ENCODE results near the gene OR1M1.

OR1M1 gene

GRCh38 chr19:9073806-9074205 is 13.1 kb upstream of the OR1M1 start:
- Histone ChIP-seq H3K4me3 (ENCODE audit: low read depth in 1 of 5, low read length in 5 of 5) (no peak overlapping the region), H3K9me3 (ENCODE audit: control insufficient read depth in 5 of 5, low read length in 5 of 5) (no peaks in the 10 kb centered on the region), H3K36me3 (ENCODE audit: control insufficient read depth in 5 of 5, insufficient read depth in 5 of 5, low read length in 5 of 5) (no peaks in the 10 kb centered on the region), H3K9ac (ENCODE audit: low read length in 5 of 5) (no peak overlapping the region), H3K4me1 (ENCODE audit: control insufficient read depth in 5 of 5, insufficient read depth in 5 of 5, low read length in 5 of 5) (peaks cover 0 to 4% (median 0%) of the 10 kb centered on the region in 5 donors), H3K27ac (ENCODE audit: low read depth, low read length) (no peak overlapping the region), H3K27me3 (ENCODE audit: control insufficient read depth in 5 of 5, insufficient read depth in 4 of 5, low read length in 5 of 5) (no peaks in the 10 kb centered on the region)

GRCh38 chr19:9075064-9075949 is 11.6 kb upstream of the OR1M1 start:
- H3K4me3 ChIP-seq (ENCODE audit: low read depth in 1 of 5, low read length in 5 of 5): peak overlapping the region in 2 of 5 donors; percentile 13 to 22
- no peaks in the 10 kb centered on the region for H3K36me3 ChIP-seq (ENCODE audit: control insufficient read depth in 5 of 5, insufficient read depth in 5 of 5, low read length in 5 of 5)
- no peak overlapping the region for H3K9ac ChIP-seq (ENCODE audit: low read length in 5 of 5)
- H3K4me1 ChIP-seq (ENCODE audit: control insufficient read depth in 5 of 5, insufficient read depth in 5 of 5, low read length in 5 of 5): peaks cover 0 to 4% (median 0%) of the 10 kb centered on the region in 5 donors
- H3K27ac ChIP-seq (ENCODE audit: low read depth, low read length): no peak overlapping the region
- H3K27me3 ChIP-seq (ENCODE audit: control insufficient read depth in 5 of 5, insufficient read depth in 4 of 5, low read length in 5 of 5): no peaks in the 10 kb centered on the region
- H3K9me3 ChIP-seq (ENCODE audit: control insufficient read depth in 5 of 5, low read length in 5 of 5): no peaks in the 10 kb centered on the region

GRCh38 chr19:9076901-9077300 is 10.0 kb upstream of the OR1M1 start:
- Histone ChIP-seq H3K9me3 (ENCODE audit: control insufficient read depth in 5 of 5, low read length in 5 of 5) (no peaks in the 10 kb centered on the region), H3K36me3 (ENCODE audit: control insufficient read depth in 5 of 5, insufficient read depth in 5 of 5, low read length in 5 of 5) (no peaks in the 10 kb centered on the region), H3K27me3 (ENCODE audit: control insufficient read depth in 5 of 5, insufficient read depth in 4 of 5, low read length in 5 of 5) (no peaks in the 10 kb centered on the region), H3K9ac (ENCODE audit: low read length in 5 of 5) (no peak overlapping the region), H3K4me3 (ENCODE audit: low read depth in 1 of 5, low read length in 5 of 5) (no peak overlapping the region), H3K4me1 (ENCODE audit: control insufficient read depth in 5 of 5, insufficient read depth in 5 of 5, low read length in 5 of 5) (peaks cover 0 to 4% (median 0%) of the 10 kb centered on the region in 5 donors), H3K27ac (ENCODE audit: low read depth, low read length) (no peak overlapping the region)

GRCh38 chr19:9078651-9079050 is 8.2 kb upstream of the OR1M1 start:
- Histone ChIP-seq H3K27me3 (ENCODE audit: control insufficient read depth in 5 of 5, insufficient read depth in 4 of 5, low read length in 5 of 5) (no peaks in the 10 kb centered on the region), H3K27ac (ENCODE audit: low read depth, low read length) (no peak overlapping the region), H3K36me3 (ENCODE audit: control insufficient read depth in 5 of 5, insufficient read depth in 5 of 5, low read length in 5 of 5) (no peaks in the 10 kb centered on the region)

GRCh38 chr19:9107375-9107774 is 20.5 kb downstream of the OR1M1 start, which contains the start of gene OR7G2:
Gene OR7G2, minus strand, starts transcription at chr19:9107475. Its CDS starts 4,232 bp downstream, at chr19:9103243.
- Histone ChIP-seq H3K36me3 (ENCODE audit: control insufficient read depth in 5 of 5, insufficient read depth in 5 of 5, low read length in 5 of 5) (no peaks in the 10 kb centered on the region), H3K27ac (ENCODE audit: low read depth, low read length) (no peak within 1 kb of the TSS), H3K27me3 (ENCODE audit: control insufficient read depth in 5 of 5, insufficient read depth in 4 of 5, low read length in 5 of 5) (peaks cover 0 to 6% (median 0%) of the 10 kb centered on the region in 5 donors), H3K4me1 (ENCODE audit: control insufficient read depth in 5 of 5, insufficient read depth in 5 of 5, low read length in 5 of 5) (no peaks in the 10 kb centered on the region), H3K9ac (ENCODE audit: low read length in 5 of 5) (no peak within 1 kb of the TSS), H3K4me3 (ENCODE audit: low read depth in 1 of 5, low read length in 5 of 5) (no peak within 1 kb of the TSS), H3K9me3 (ENCODE audit: control insufficient read depth in 5 of 5, low read length in 5 of 5) (no peaks in the 10 kb centered on the region)

More at GRCh38 chr19:9078651-9079050, 8.2 kb upstream of the OR1M1 start:
- no peaks in the 10 kb centered on the region for H3K9me3 ChIP-seq (ENCODE audit: control insufficient read depth in 5 of 5, low read length in 5 of 5)
- peaks cover 0 to 4% (median 0%) of the 10 kb centered on the region in 5 donors for H3K4me1 ChIP-seq (ENCODE audit: control insufficient read depth in 5 of 5, insufficient read depth in 5 of 5, low read length in 5 of 5)
- H3K9ac ChIP-seq (ENCODE audit: low read length in 5 of 5): no peak overlapping the region
- no peak overlapping the region for H3K4me3 ChIP-seq (ENCODE audit: low read depth in 1 of 5, low read length in 5 of 5)

GRCh38 chr19:9109959-9110358 is 23.1 kb downstream of the OR1M1 start:
- H3K4me3 ChIP-seq (ENCODE audit: low read depth in 1 of 5, low read length in 5 of 5): no peak overlapping the region
- H3K4me1 ChIP-seq (ENCODE audit: control insufficient read depth in 5 of 5, insufficient read depth in 5 of 5, low read length in 5 of 5): no peaks in the 10 kb centered on the region
- no peaks in the 10 kb centered on the region for H3K9me3 ChIP-seq (ENCODE audit: control insufficient read depth in 5 of 5, low read length in 5 of 5)
- H3K27ac ChIP-seq (ENCODE audit: low read depth, low read length): no peak overlapping the region
- no peaks in the 10 kb centered on the region for H3K36me3 ChIP-seq (ENCODE audit: control insufficient read depth in 5 of 5, insufficient read depth in 5 of 5, low read length in 5 of 5)
- peaks cover 0 to 3% (median 0%) of the 10 kb centered on the region in 5 donors for H3K27me3 ChIP-seq (ENCODE audit: control insufficient read depth in 5 of 5, insufficient read depth in 4 of 5, low read length in 5 of 5)
- no peak overlapping the region for H3K9ac ChIP-seq (ENCODE audit: low read length in 5 of 5)

GRCh38 chr19:9115307-9115813 is 28.5 kb downstream of the OR1M1 start, which contains the start of gene OR7G1:
Gene OR7G1, minus strand, starts transcription at chr19:9115763. Its CDS starts 0 bp downstream, at chr19:9115763.
- Histone ChIP-seq H3K9ac (ENCODE audit: low read length in 5 of 5) (no peak within 1 kb of the TSS), H3K36me3 (ENCODE audit: control insufficient read depth in 5 of 5, insufficient read depth in 5 of 5, low read length in 5 of 5) (no peaks in the 10 kb centered on the region), H3K27ac (ENCODE audit: low read depth, low read length) (no peak within 1 kb of the TSS), H3K9me3 (ENCODE audit: control insufficient read depth in 5 of 5, low read length in 5 of 5) (no peaks in the 10 kb centered on the region), H3K4me1 (ENCODE audit: control insufficient read depth in 5 of 5, insufficient read depth in 5 of 5, low read length in 5 of 5) (no peaks in the 10 kb centered on the region), H3K4me3 (ENCODE audit: low read depth in 1 of 5, low read length in 5 of 5) (no peak within 1 kb of the TSS), H3K27me3 (ENCODE audit: control insufficient read depth in 5 of 5, insufficient read depth in 4 of 5, low read length in 5 of 5) (peaks cover 0 to 4% (median 2%) of the 10 kb centered on the region in 5 donors)

- Histone ChIP-seq H3K27ac (ENCODE audit: low read depth, low read length) (no peak overlapping the region), H3K9me3 (ENCODE audit: control insufficient read depth in 5 of 5, low read length in 5 of 5) (no peaks in the 10 kb centered on the region), H3K4me3 (ENCODE audit: low read depth in 1 of 5, low read length in 5 of 5) (no peak overlapping the region), H3K9ac (ENCODE audit: low read length in 5 of 5) (no peak overlapping the region), H3K4me1 (ENCODE audit: control insufficient read depth in 5 of 5, insufficient read depth in 5 of 5, low read length in 5 of 5) (no peaks in the 10 kb centered on the region), H3K36me3 (ENCODE audit: control insufficient read depth in 5 of 5, insufficient read depth in 5 of 5, low read length in 5 of 5) (no peaks in the 10 kb centered on the region), H3K27me3 (ENCODE audit: control insufficient read depth in 5 of 5, insufficient read depth in 4 of 5, low read length in 5 of 5) (peaks cover 0 to 4% (median 2%) of the 10 kb centered on the region in 5 donors)
These were observed 29.7 kb downstream of the OR1M1 start for GRCh38 chr19:9116547-9116946.

- Histone ChIP-seq H3K9me3 (ENCODE audit: control insufficient read depth in 5 of 5, low read length in 5 of 5) (no peaks in the 10 kb centered on the region), H3K36me3 (ENCODE audit: control insufficient read depth in 5 of 5, insufficient read depth in 5 of 5, low read length in 5 of 5) (no peaks in the 10 kb centered on the region), H3K9ac (ENCODE audit: low read length in 5 of 5) (no peak within 1 kb of the TSS), H3K4me3 (ENCODE audit: low read depth in 1 of 5, low read length in 5 of 5) (no peak within 1 kb of the TSS), H3K4me1 (ENCODE audit: control insufficient read depth in 5 of 5, insufficient read depth in 5 of 5, low read length in 5 of 5) (no peaks in the 10 kb centered on the region), H3K27ac (ENCODE audit: low read depth, low read length) (no peak within 1 kb of the TSS), H3K27me3 (ENCODE audit: control insufficient read depth in 5 of 5, insufficient read depth in 4 of 5, low read length in 5 of 5) (peaks cover 0 to 5% (median 0%) of the 10 kb centered on the region in 5 donors)
These were observed 40.1 kb downstream of the OR1M1 start, which contains the start of gene OR7G3 for GRCh38 chr19:9126900-9127405. Gene OR7G3, minus strand, starts transcription at chr19:9126950. Its CDS starts 0 bp downstream, at chr19:9126950.

GRCh38 chr19:9128171-9128570 is 41.3 kb downstream of the OR1M1 start:
- Histone ChIP-seq H3K27me3 (ENCODE audit: control insufficient read depth in 5 of 5, insufficient read depth in 4 of 5, low read length in 5 of 5) (peaks cover 0 to 5% (median 0%) of the 10 kb centered on the region in 5 donors), H3K36me3 (ENCODE audit: control insufficient read depth in 5 of 5, insufficient read depth in 5 of 5, low read length in 5 of 5) (no peaks in the 10 kb centered on the region), H3K9me3 (ENCODE audit: control insufficient read depth in 5 of 5, low read length in 5 of 5) (no peaks in the 10 kb centered on the region), H3K9ac (ENCODE audit: low read length in 5 of 5) (no peak overlapping the region), H3K27ac (ENCODE audit: low read depth, low read length) (no peak overlapping the region), H3K4me1 (ENCODE audit: control insufficient read depth in 5 of 5, insufficient read depth in 5 of 5, low read length in 5 of 5) (no peaks in the 10 kb centered on the region), H3K4me3 (ENCODE audit: low read depth in 1 of 5, low read length in 5 of 5) (no peak overlapping the region)

Data from subcutaneous abdominal adipose tissue (tissue), 5 donors.